HG03378 (cell line): ENCODE results near the gene SLC9A1.

ENCODE experiments used
- ATAC-seq: cut with Tn5 transposase; IDR thresholded peaks from one replicate; pipeline ENCODE4 v1.9.1; 2021; ENCODE audit warnings: mild to moderate bottlenecking, moderate library complexity; ENCODE audit not compliant: unreplicated experiment

SLC9A1 gene

DNA sequence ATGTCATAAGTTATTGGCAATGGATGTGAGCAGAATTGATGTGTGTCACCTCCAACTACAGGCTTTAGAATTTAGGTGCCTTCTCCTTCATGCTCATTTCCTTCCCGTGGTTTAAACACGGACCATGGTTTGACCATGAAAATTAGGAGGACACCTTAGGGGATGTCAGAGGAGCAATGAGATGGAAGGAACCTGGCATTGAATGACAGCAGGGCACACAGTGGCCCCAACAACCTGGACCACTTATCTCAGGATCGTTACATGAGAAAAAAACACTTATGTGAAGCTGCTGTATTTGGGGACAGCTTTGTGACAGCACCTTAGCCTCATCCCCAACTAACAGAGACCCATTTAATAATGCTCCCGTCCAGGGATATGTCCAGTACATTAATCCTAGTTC is 70.8 kb downstream of the SLC9A1 start:
- ATAC-seq, result no peak

DNA sequence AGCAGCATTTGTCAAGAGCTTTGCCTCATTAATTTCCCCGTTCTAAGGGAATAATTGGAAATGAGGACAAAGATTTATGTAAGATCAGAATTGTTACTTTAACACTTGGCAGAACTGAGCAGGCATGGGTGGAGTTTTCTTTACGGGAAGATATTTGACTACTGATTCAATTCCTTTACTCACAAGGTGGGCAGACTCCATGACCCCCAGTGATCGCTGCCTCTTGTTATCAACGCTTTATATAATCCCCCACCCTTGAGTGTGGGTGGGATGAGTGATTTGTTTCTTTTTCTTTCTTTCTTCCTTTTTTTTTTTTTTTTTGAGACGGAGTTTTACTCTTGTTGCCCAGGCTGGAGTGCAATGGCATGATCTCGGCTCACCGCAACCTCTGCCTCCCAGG is 77.0 kb downstream of the SLC9A1 start:
- no peak for ATAC-seq

DNA sequence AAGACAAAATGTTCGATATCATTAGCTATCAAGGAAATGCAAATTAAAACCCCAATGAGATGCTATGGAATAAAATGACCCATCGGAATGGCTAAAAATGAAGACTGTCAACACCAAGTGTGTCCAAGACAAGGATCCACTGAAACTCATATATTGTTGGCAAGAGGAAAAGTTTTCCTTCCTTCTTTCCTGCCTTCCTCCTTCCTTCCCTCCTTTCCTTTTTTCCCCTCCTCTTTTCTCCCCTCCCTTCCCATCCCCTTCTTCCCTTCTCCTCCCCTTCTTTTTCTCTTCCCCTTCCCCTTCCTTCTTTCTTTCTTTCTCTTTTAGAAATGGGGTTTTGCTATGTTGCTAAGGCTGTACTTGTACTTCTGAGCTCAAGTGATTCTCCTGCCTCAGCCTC is 78.1 kb downstream of the SLC9A1 start:
- no peak for ATAC-seq

DNA sequence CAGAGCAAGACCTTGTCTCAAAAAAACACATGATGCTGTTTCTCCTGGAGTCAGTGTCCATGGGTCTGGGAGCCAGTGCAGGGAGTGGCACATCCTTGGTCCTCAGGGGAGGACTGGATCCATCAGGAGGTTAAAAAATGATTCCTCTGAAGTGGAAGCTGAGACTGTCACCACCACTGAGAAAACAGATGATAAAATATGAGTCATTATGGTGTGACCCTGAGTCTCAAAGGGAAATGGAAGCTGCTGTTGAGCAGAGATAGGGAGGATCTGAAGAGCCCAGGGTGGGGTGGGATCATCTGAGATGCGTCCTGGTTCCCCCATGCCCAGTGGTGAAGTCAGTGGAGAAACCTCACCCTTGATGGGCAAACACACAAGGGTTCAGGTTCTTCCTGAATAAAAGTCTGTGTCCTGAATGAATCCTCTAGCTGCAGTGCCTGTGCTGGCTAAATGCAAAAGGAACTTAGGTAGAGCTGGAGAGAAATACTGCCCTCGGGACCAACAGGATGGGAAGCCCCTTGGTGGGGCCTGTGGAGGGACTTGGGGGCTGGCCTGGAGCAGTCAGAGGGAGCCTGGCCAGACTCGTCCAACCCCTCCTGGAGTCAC is 80.6 kb downstream of the SLC9A1 start:
- ATAC-seq, result no peak

DNA sequence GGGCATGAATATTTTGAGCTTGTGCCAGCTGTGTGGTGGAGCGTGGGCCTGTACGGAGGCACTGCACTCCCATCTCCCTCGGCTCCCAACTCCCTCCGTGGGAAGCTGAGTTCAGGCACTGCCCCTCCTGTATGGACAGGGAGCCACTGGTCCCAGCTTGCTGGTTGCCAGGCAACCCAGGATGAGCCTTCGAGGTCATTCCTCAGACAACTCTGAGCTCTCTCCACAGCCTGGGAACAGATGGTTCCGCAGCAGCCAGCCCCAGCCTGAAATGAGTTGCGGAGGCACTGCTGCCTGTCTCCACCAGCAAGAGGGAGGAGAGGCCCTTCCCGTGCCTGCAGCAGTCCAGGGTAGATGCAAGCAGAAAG is 83.9 kb downstream of the SLC9A1 start:
- no peak for ATAC-seq

DNA sequence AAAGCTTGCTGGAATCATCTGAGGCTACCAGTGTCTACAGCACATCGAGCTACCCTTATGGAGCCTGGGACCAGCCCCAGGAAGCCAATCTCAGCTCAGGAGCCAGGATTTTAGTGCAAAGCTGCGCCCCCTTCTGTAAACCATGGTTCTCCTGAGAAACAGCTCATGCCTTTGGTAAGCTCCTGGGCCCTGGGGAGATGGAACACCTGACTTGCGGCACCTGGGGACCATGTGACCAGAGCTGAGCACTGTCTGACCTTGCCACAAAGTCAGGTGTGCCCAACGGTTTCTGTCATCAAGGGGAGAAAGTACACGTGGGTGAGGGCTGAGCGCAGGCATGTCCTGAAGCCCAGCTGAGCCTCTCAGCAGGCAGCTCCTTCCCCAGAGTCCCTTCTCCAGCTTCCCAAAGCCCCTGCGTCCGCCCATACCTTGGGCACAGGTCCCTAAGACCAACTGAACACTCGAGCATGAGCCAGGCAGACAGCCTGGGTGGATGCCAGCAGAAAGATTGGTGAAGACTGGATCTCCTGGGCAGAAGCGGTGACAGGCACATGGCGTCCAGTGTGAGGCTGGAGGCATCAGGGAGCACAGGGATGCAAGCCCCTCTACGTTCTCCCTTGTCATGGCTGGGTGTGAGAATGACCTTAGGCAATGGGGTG is 84.4 kb downstream of the SLC9A1 start:
- no peak for ATAC-seq

DNA sequence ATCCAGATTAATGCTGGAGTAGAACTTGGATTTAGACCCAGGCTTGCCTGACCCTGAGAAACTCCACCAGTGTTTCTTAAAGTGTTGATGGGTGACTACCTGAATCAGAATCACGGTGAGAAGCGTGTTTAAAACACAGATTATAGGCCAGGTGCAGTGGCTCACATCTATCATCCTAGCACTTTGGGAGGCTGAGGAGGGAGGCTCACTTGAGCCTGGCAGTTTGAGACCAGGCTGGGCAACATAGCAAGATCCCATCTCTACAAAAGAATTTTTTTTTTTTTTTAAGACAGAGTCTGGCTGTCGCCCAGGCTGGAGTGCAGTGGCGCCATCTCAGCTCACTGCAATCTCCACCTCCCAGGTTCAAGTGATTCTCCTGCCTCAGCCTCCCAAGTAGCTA is 86.0 kb downstream of the SLC9A1 start:
- no peak for ATAC-seq

DNA sequence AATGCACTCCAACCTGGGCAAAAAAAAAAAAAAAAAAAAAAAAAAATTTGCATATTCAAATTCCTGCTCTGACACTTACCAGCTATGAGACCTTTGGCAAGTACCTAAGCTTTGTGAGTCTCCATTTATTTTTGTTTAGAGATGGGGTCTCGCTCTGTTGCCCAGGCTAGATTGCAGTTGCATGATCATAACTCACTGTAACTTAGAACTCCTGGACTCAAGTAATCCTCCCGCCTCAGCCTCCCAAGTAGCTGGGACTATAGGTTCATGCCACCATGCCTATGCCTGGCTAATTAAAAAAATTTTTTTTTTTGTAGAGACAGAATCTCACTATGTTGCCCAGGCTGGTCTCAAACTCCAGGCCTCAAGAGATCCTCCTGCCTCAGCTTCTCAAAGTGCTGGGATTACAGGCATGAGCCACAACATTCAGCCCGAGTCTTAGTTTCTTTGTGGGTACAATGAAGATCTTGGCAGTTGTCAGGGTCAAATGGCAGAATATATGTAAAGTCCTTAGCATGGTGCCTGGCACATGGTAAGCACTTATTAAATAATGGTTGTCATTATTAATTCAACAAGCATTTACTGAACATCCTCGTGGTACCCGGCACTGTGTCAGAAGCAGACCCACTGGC is 88.8 kb downstream of the SLC9A1 start:
- ATAC-seq, result no peak

DNA sequence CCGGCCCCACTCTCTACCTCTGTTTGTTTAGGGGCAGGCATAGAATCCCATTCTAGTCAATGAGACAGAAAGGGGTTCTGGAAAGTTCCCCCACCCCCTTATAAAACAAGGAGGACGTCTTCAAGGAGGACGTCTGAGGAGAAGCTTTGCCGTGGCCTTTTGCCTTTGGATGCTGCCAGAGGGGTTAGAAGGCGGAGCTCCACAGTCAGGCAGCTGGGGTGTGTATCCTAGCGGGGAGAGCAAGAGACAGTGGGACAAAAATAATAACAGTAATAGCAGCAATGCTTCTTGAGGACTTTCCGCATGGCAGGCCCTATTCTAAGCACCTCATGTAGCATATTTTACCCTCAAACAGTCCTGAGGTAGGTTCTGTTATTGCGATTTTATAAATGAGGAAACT is 94.0 kb downstream of the SLC9A1 start:
- ATAC-seq, result no peak

DNA sequence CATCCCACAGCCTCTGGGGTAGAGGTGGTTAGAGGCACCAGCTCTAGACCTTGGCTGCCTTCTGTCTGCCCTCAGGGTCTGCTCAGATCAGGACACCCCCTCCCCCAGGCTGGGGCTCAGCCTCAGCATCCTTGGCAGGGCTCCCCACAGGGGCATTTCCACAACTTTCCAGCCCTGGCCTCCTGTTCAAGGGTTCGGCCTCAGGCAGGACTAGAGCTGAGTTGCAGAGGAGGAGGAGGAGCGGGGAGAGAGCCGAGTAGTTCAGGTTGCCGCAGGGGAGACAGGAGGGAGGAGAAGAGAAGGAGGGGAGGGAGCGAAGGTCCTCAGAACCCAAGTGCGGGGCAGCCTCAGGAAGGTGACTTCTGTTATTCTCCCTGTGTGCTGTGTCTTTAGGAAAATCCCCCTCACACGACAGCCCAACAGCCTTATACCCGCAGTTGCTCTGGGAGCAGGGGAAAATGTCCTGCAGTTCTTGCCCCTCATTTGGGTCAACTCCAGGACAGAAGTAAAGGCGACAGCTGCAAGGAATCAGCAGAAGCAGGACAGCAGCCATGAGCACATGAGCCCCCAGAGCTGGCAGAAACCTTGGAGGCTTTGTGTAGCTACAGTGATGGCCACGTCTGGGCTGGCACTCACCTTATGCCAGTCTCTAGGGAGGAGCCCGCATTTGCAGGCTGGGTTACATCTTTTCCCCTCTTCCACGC is 95.8 kb downstream of the SLC9A1 start:
- ATAC-seq, result no peak

DNA sequence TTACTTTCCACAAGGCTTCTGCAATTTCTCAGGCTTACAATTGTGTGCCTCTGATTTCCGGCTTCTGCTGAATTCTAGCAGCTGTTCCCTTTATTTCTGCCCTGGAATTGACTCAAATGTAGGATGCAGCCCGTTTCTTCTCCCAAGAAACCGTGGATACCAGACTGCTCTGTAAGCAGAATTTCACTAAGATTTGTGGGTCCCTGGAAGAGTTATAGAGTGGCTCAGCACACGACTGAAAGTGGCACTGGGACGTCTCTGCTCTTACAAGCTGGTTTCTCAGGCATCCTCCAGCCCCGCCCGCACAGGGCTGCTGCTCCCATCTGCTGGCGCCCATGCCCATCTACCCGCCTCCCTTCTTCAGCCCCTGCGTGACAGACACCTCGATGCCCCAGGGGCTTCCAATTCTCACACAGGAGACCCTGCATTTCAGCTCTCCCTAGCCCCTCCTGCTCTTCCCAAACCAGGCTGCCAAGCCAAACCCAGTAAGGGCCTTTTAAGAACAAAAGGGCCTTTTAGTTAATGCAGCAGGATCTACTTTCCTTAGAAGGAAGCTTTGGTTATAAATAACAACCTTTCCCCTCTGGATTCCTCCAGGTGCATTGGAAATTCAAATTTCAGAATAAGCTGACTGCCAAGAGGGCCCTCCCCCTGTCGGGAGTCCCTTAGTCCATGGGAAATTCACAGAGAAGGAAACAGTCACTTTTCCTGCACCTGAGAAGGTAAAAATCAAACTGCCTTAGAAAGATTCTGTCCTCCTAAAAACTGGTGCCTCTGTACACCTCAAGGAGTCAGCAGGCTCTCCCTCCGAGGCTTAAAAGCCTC is 96.9 kb downstream of the SLC9A1 start:
- no peak for ATAC-seq

DNA sequence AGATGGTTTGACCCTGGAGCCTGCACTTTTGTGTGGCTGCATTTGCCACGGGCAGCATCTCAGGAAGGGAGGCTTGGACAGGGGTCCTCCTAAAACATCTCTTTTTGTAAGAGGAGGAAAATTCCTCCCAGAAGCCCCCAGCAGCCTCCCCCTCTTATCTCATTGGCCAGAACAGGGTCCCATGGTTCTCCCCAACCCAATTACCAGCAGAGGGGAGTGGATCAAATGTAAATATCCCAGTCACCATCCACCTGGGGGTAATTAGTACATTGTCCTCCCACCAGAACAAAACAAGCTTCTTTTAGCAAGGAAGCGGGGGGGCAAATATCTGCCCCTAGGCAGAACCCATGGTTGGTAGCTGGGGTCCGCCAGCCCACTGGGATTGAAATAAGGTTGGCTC is 97.5 kb downstream of the SLC9A1 start:
- ATAC-seq, result no peak

DNA sequence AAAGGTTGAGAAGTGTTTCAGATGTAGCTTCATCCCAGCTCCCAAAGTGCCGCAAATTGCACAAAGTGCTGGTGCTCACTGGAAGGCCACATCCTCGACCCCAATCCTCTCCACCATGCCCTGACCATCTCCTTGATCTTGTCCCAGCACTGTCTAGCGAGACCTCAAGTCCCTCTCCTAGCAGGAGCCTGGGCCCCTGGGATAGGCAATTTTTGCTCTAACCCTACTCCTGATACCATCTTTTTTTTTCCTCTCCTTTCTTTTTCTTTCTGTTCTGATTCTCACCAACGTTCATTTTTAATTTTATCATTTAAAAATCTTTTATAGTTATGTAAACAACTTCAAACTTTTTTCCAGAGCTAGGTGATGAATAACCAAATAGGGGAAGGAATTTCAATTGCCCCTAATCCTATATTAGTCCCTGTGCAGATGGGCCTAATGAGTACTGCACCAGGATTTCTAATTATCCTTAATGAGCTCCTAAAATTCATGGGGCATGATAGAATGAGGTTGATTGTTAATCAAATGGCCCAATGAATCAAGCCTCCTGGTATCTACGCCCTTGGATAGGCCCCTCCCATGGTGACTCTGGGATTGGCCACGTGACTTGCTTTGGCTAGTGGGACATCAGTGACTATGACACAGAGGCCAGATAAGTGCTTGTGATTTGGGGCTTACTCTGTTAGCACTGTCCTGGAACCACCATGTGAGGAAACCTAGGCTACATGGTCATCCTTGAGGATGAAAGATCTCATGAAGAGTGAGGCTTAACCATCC is 100.8 kb downstream of the SLC9A1 start:
- no peak for ATAC-seq

DNA sequence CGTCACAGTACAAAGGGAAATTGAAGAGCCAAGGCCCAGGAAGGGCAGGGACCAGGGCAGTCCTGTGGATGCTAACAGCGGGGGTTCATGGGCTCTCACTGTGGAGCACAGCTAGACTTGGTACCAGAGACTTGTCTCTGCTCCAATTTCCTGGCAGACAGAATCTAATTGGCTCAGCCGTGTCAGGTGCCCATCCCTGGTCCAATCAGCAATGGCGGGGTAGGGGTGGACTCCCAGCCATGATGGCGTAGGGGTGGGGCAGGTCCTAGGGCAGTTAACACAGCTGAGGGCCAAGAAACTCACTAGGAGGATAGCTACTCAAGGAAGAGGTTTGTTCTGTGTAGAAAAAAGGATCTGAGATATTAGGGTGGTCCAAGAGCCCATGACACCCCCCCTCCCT is 102.4 kb downstream of the SLC9A1 start:
- ATAC-seq, result no peak

DNA sequence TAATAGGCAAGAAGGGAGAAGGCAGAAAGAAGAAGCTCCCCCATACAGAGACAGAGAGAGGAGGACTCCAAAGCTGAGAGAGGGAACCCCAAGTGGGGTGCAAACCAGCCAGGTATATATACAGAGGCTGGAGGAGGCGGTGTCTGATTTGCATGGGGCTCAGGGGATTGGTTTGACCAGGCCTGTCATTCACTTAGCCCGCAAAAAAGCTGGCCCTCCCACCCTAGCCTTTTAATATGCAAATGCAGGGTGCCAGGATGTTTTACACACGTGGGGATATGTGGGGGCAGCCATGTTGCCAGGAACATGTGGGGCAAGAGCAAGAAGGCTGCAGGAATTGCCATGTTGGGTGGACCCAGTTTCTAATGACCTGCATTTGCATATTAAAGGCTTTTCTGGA is 105.3 kb downstream of the SLC9A1 start:
- no peak for ATAC-seq

DNA sequence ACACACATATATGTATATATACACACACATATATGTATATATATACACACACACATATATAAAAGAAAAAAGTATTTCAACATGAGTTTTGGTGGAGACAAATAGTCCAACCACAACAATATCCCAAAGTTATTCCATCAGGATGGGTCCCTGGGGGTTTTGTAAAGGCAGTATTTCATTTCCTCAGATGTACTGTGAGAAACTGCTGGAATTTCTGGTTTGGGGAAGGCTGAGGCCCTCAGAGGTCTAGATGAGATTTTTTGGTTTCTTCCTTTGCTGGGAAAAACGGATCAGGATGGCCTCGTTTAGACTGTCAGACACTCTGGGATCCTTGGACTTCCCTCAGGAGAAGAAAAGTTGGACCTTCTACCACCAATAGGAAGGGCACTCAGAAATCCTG is 105.8 kb downstream of the SLC9A1 start:
- ATAC-seq, result no peak
